ENCODE results near the gene SAPCD2.

SAPCD2 gene

GRCh38 chr9:137106662-137107250, 36.4 kb upstream of the SAPCD2 start:
- no peak for DNase-seq

GRCh38 chr9:137105814-137106661, 35.7 kb upstream of the SAPCD2 start:
- DNase-seq = no peak

- DNase-seq = no peak
Observed at GRCh38 chr9:137103206-137103999, 33.0 kb upstream of the SAPCD2 start.

GRCh38 chr9:137099231-137099630, 28.9 kb upstream of the SAPCD2 start:
- DNase-seq = no peak

- no peak for DNase-seq
Observed at GRCh38 chr9:137097761-137098462, 27.6 kb upstream of the SAPCD2 start.

GRCh38 chr9:137096785-137097546, 26.6 kb upstream of the SAPCD2 start:
- no peak for DNase-seq

GRCh38 chr9:137095664-137096517, 25.5 kb upstream of the SAPCD2 start:
- DNase-seq = no peak

- no peak for DNase-seq
Observed at GRCh38 chr9:137089232-137089947, 19.0 kb upstream of the SAPCD2 start.

- no peak for DNase-seq
Observed at GRCh38 chr9:137088121-137088520, 17.8 kb upstream of the SAPCD2 start.

- DNase-seq = no peak
Observed at GRCh38 chr9:137087409-137087925, 17.1 kb upstream of the SAPCD2 start.

GRCh38 chr9:137086531-137087408, 16.4 kb upstream of the SAPCD2 start, which contains the start of gene MAN1B1:
Gene MAN1B1 (plus strand): TSS chr9:137086985. CDS start chr9:137087000, 15 bp downstream.
- peak; percentile 98 for DNase-seq

- DNase-seq = no peak
Observed at GRCh38 chr9:137085920-137086530, 15.7 kb upstream of the SAPCD2 start.

- no peak for DNase-seq
Observed at GRCh38 chr9:137084526-137084925, 14.2 kb upstream of the SAPCD2 start.

- DNase-seq = peak; percentile 63
Observed at GRCh38 chr9:137083394-137084004, 13.1 kb upstream of the SAPCD2 start.

GRCh38 chr9:137082925-137083290, 12.6 kb upstream of the SAPCD2 start:
- no peak for DNase-seq

GRCh38 chr9:137082222-137082924, 12.0 kb upstream of the SAPCD2 start:
- DNase-seq = no peak
